Choroid plexus epithelial cell (primary cell): Measurements from ENCODE around the gene MS4A18.

ENCODE experiments used
- DNase-seq: peaks from one replicate; pipeline ENCODE4 v3.0.0-alpha.2; 2010; ENCODE audit warnings: low read depth
- H3K4me3 ChIP-seq: 2 replicates; pipeline ENCODE4 v1.5.1; 2011; ENCODE audit warnings: low read depth, mild to moderate bottlenecking, control low read depth, low read length, moderate library complexity
- CTCF ChIP-seq: conservative IDR thresholded peaks from 2 replicates; pipeline ENCODE4 v1.5.1; 2011; ENCODE audit warnings: low read depth, mild to moderate bottlenecking, control low read depth, inconsistent platforms, low read length, moderate library complexity

MS4A18 gene

GRCh38 chr11:60767388-60767811 lies 42.9 kb downstream of the MS4A18 start:
- DNase-seq, result no peak
- peak; percentile 47 for TF ChIP-seq CTCF
- no peak overlapping the region for H3K4me3 ChIP-seq

GRCh38 chr11:60768202-60768601 lies 43.7 kb downstream of the MS4A18 start:
- no peak overlapping the region for H3K4me3 ChIP-seq
- no peak for TF ChIP-seq CTCF
- no peak for DNase-seq

- TF ChIP-seq CTCF, result no peak
- no peak for DNase-seq
- H3K4me3 ChIP-seq, result no peak overlapping the region
Measured at GRCh38 chr11:60769273-60769672, 44.8 kb downstream of the MS4A18 start.

GRCh38 chr11:60769811-60770210 lies 45.3 kb downstream of the MS4A18 start:
- TF ChIP-seq CTCF, result no peak
- no peak for DNase-seq

GRCh38 chr11:60771146-60771545 lies 46.6 kb downstream of the MS4A18 start:
- no peak for DNase-seq
- H3K4me3 ChIP-seq, result no peak overlapping the region
- no peak for TF ChIP-seq CTCF

More at GRCh38 chr11:60769811-60770210, 45.3 kb downstream of the MS4A18 start:
- no peak overlapping the region for H3K4me3 ChIP-seq

- H3K4me3 ChIP-seq, result no peak overlapping the region
- no peak for TF ChIP-seq CTCF
- DNase-seq, result peak; percentile 29
Measured at GRCh38 chr11:60771879-60772525, 47.5 kb downstream of the MS4A18 start.

GRCh38 chr11:60772666-60773065 lies 48.1 kb downstream of the MS4A18 start:
- no peak for DNase-seq
- no peak for TF ChIP-seq CTCF
- H3K4me3 ChIP-seq, result no peak overlapping the region
